ENCODE measurements around the gene CAPN11.

DNA sequence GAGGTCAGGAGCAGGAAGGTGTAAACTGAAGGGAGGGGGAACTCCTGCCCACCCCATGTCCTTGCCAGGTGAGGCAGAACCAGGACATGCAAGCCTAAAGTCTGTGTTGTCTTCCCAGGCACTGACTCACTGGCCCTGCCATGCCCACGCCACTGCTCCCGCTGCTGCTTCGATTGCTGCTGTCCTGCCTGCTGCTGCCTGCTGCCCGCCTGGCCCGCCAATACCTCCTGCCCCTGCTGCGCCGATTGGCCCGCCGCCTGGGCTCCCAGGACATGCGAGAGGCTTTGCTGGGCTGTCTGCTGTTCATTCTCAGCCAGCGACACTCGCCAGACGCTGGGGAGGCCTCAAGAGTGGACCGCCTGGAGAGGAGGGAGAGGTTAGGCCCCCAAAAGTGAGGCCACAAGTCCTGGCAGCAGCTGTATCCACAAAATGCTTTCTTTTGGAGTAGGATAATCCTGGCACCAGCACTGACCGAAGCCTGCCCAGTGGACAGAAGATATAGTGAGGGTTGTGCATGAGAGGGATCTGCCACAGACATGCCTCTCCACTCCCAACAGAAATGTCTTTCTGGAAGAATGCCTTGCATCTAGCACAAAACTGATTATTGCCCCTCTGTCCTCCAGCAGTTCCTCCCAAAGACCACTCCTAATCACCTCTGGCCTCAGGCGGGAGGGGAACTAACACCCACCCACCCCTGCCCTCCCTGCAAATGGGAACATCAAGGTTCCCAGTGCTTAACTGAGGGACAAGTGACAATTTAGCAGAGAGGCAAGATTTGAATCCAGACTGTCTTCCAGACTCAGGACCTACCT, 58.9 kb downstream of the CAPN11 start:
- TF ChIP-seq, protein P1, sequence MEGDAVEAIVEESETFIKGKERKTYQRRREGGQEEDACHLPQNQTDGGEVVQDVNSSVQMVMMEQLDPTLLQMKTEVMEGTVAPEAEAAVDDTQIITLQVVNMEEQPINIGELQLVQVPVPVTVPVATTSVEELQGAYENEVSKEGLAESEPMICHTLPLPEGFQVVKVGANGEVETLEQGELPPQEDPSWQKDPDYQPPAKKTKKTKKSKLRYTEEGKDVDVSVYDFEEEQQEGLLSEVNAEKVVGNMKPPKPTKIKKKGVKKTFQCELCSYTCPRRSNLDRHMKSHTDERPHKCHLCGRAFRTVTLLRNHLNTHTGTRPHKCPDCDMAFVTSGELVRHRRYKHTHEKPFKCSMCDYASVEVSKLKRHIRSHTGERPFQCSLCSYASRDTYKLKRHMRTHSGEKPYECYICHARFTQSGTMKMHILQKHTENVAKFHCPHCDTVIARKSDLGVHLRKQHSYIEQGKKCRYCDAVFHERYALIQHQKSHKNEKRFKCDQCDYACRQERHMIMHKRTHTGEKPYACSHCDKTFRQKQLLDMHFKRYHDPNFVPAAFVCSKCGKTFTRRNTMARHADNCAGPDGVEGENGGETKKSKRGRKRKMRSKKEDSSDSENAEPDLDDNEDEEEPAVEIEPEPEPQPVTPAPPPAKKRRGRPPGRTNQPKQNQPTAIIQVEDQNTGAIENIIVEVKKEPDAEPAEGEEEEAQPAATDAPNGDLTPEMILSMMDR (IDR thresholded peaks at IDR 0.05; ENCODE audit: insufficient read depth, low read length, poor library complexity, severe bottlenecking), result no peak
- TF ChIP-seq EZH2phosphoT487 (conservative IDR thresholded peaks at IDR 0.05; ENCODE audit: low read length), result no peak

Data from SU-DHL-6 (cell line).